MM.1S (cell line): ENCODE data around the gene IL1RAPL2.
"Not testable (repeated sequence)": the region's sequence is repeated elsewhere in the genome, so short reads cannot be mapped to it uniquely, and the experiment has no call there.

Source experiments
- DNase-seq: peaks from one replicate; pipeline ENCODE4 v3.0.0-alpha.2; 2015
- H2AFZ ChIP-seq: fragments of 300-600 bp; sonication (generic); 2 replicates; pipeline ENCODE4 v1.6.0; 2016; ENCODE audit warnings: antibody characterized with exemption, low read length
- H3F3A ChIP-seq: fragments of 300-600 bp; sonication (generic); 2 replicates; pipeline ENCODE4 v1.6.1; 2016; ENCODE audit warnings: mild to moderate bottlenecking, antibody characterized with exemption, low read length, moderate library complexity, mixed read lengths; ENCODE audit not compliant: insufficient read depth
- H3K27ac ChIP-seq: fragments of 300-600 bp; sonication (generic); 2 replicates; pipeline ENCODE4 v1.5.1; 2016; ENCODE audit warnings: mild to moderate bottlenecking, low read length
- H3K27me3 ChIP-seq: fragments of 300-600 bp; sonication (generic); replicated peaks from 2 replicates; pipeline ENCODE4 v1.6.0; 2016; ENCODE audit warnings: low read length; ENCODE audit not compliant: insufficient read depth
- H3K36me3 ChIP-seq: fragments of 300-600 bp; sonication (generic); replicated peaks from 2 replicates; pipeline ENCODE4 v1.6.1; 2016; ENCODE audit warnings: mild to moderate bottlenecking, low read length, mixed read lengths; ENCODE audit not compliant: insufficient read depth
- H3K4me1 ChIP-seq: fragments of 300-600 bp; sonication (generic); 2 replicates; pipeline ENCODE4 v1.6.1; 2016; ENCODE audit warnings: low read length, mixed read lengths
- H3K4me2 ChIP-seq: fragments of 300-600 bp; sonication (generic); 2 replicates; pipeline ENCODE4 v1.6.0; 2016; ENCODE audit warnings: low read depth, low read length
- H3K4me3 ChIP-seq: fragments of 300-600 bp; sonication (generic); 2 replicates; pipeline ENCODE4 v1.5.1; 2016; ENCODE audit warnings: low read length, mixed read lengths
- H3K79me2 ChIP-seq: fragments of 300-600 bp; sonication (generic); 2 replicates; pipeline ENCODE4 v1.6.1; 2016; ENCODE audit warnings: mixed run types, low read length, mixed read lengths
- H3K9ac ChIP-seq: fragments of 300-600 bp; sonication (generic); 2 replicates; pipeline ENCODE4 v1.6.1; 2016; ENCODE audit warnings: low read length, mixed read lengths
- H3K9me2 ChIP-seq: fragments of 300-600 bp; sonication (generic); replicated peaks from 2 replicates; pipeline ENCODE4 v1.6.1; 2016; ENCODE audit warnings: mild to moderate bottlenecking, low read length, mixed read lengths; ENCODE audit not compliant: insufficient read depth
- H3K9me3 ChIP-seq: fragments of 300-600 bp; sonication (generic); replicated peaks from 2 replicates; pipeline ENCODE4 v1.6.1; 2016; ENCODE audit warnings: mild to moderate bottlenecking, low read length, mixed read lengths; ENCODE audit not compliant: insufficient read depth
- H4K20me1 ChIP-seq: fragments of 300-600 bp; sonication (generic); 2 replicates; pipeline ENCODE4 v1.6.1; 2016; ENCODE audit warnings: mild to moderate bottlenecking, low read length, moderate library complexity, mixed read lengths; ENCODE audit not compliant: insufficient read depth
- EZH2 ChIP-seq: fragments of 300-600 bp; sonication (generic); optimal IDR thresholded peaks from 2 replicates; pipeline ENCODE3; 2017; ENCODE audit warnings: low read depth, mild to moderate bottlenecking, antibody characterized with exemption, low read length, mixed read lengths
- EZH2phosphoT487 ChIP-seq: fragments of 300-600 bp; sonication (generic); IDR thresholded peaks from 2 replicates; pipeline ENCODE4 v1.6.1; 2018; ENCODE audit warnings: antibody characterized with exemption, low read length
- TF ChIP-seq, protein P1 (sequence below): fragments of 300-600 bp; sonication (generic); IDR thresholded peaks from 2 replicates; pipeline ENCODE4 v1.5.1; 2016; ENCODE audit warnings: antibody characterized with exemption, low read length, mixed read lengths

The IL1RAPL2 gene

DNA sequence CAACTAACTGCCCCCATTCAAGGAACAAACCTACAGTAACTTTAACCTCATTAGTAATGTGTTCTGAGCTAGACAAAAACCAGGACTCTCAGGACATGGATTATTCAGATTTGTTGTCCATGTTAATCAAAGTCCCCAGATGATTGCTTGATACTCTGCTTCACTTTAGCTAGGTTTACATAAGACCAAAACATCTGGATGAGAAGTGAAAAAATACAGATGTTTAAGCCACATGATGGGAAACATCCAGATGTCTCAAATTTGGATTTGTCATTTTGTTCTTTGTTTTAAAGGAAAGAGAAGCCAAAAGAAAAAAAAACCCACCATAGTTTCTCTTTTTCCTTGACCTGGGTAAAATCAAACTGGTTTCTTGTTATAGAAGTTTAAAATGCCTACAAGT is 1207.8 kb downstream of the IL1RAPL2 start:
- TF ChIP-seq EZH2phosphoT487 (no peak), EZH2 (no peak)
- TF ChIP-seq, protein P1, sequence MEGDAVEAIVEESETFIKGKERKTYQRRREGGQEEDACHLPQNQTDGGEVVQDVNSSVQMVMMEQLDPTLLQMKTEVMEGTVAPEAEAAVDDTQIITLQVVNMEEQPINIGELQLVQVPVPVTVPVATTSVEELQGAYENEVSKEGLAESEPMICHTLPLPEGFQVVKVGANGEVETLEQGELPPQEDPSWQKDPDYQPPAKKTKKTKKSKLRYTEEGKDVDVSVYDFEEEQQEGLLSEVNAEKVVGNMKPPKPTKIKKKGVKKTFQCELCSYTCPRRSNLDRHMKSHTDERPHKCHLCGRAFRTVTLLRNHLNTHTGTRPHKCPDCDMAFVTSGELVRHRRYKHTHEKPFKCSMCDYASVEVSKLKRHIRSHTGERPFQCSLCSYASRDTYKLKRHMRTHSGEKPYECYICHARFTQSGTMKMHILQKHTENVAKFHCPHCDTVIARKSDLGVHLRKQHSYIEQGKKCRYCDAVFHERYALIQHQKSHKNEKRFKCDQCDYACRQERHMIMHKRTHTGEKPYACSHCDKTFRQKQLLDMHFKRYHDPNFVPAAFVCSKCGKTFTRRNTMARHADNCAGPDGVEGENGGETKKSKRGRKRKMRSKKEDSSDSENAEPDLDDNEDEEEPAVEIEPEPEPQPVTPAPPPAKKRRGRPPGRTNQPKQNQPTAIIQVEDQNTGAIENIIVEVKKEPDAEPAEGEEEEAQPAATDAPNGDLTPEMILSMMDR: no peak
- Histone ChIP-seq H3K9me2 (no peaks in the 10 kb centered on the region), H3K4me1 (no peaks in the 10 kb centered on the region), H3K9ac (no peak overlapping the region), H3F3A (no peaks in the 10 kb centered on the region), H3K36me3 (no peaks in the 10 kb centered on the region), H2AFZ (no peak overlapping the region), H3K79me2 (no peaks in the 10 kb centered on the region), H3K27me3 (no peaks in the 10 kb centered on the region), H3K9me3 (no peaks in the 10 kb centered on the region), H3K4me3 (no peak overlapping the region), H3K4me2 (no peak overlapping the region), H4K20me1 (no peaks in the 10 kb centered on the region), H3K27ac (no peak overlapping the region)
- DNase-seq: no peak

- Histone ChIP-seq H3K27me3 (no peaks in the 10 kb centered on the region), H3K27ac (no peak overlapping the region), H3K4me3 (no peak overlapping the region), H3K4me2 (no peak overlapping the region), H3K9me3 (no peaks in the 10 kb centered on the region), H3K9ac (no peak overlapping the region), H2AFZ (no peak overlapping the region), H3K36me3 (no peaks in the 10 kb centered on the region), H4K20me1 (no peaks in the 10 kb centered on the region), H3F3A (no peaks in the 10 kb centered on the region), H3K9me2 (no peaks in the 10 kb centered on the region), H3K79me2 (no peaks in the 10 kb centered on the region), H3K4me1 (no peaks in the 10 kb centered on the region)
- DNase-seq: peak; percentile 27
- TF ChIP-seq EZH2 (no peak), EZH2phosphoT487 (no peak)
- TF ChIP-seq, protein P1: no peak
Measured at GRCh38 chrX:105775679-105776078, 1209.7 kb downstream of the IL1RAPL2 start.

DNA sequence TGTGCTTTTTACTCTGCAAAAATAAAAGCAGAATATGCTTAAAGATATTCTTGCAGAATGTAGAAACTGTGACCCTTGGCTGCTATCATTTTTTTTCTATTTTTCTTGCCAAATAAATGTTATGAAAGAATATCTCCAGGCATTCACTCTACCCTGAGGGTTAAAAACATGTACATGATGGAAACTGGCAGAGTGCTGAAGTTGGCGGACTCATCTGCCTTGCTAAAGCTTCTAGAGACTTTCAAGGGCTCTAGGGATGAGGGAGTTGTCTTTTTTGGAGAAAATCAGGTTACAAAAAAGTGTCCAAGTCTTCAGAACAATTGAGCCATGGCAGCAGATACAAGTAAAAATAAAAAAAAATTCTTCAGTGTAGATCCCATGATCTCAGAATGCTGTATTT is 1215.8 kb downstream of the IL1RAPL2 start:
- no peaks in the 10 kb centered on the region for H3F3A ChIP-seq
- no peak for DNase-seq
- H3K4me3 ChIP-seq: no peak overlapping the region
- no peaks in the 10 kb centered on the region for H3K9me2 ChIP-seq
- no peak overlapping the region for H2AFZ ChIP-seq
- no peak overlapping the region for H3K9ac ChIP-seq
- H3K79me2 ChIP-seq: no peaks in the 10 kb centered on the region
- no peaks in the 10 kb centered on the region for H3K36me3 ChIP-seq
- no peaks in the 10 kb centered on the region for H3K27me3 ChIP-seq
- H4K20me1 ChIP-seq: no peaks in the 10 kb centered on the region
- H3K9me3 ChIP-seq: no peaks in the 10 kb centered on the region
- no peaks in the 10 kb centered on the region for H3K4me1 ChIP-seq
- H3K4me2 ChIP-seq: no peak overlapping the region
- TF ChIP-seq EZH2phosphoT487 (no peak), EZH2 (no peak)
- TF ChIP-seq, protein P1: no peak
- no peak overlapping the region for H3K27ac ChIP-seq

GRCh38 chrX:105796877-105797276 is 1230.9 kb downstream of the IL1RAPL2 start:
- H4K20me1 ChIP-seq, H3K27ac ChIP-seq, H3K4me1 ChIP-seq, H3K4me3 ChIP-seq, H3K9me2 ChIP-seq, H3F3A ChIP-seq, H3K36me3 ChIP-seq, H3K9ac ChIP-seq, H3K79me2 ChIP-seq, H2AFZ ChIP-seq, H3K9me3 ChIP-seq, DNase-seq, H3K4me2 ChIP-seq, H3K27me3 ChIP-seq: not testable (repeated sequence)
